Hematopoietic multipotent progenitor cell treated with erythropoietin and hydrocortisone succinate and interleukin-3 and kit ligand, for 8 days (in vitro differentiated cells): ENCODE measurements around the gene SLC44A3.

Experiments
- DNase-seq: peaks from one replicate; pipeline ENCODE4 v3.0.0-alpha.2; 2015

SLC44A3 gene, protein sequence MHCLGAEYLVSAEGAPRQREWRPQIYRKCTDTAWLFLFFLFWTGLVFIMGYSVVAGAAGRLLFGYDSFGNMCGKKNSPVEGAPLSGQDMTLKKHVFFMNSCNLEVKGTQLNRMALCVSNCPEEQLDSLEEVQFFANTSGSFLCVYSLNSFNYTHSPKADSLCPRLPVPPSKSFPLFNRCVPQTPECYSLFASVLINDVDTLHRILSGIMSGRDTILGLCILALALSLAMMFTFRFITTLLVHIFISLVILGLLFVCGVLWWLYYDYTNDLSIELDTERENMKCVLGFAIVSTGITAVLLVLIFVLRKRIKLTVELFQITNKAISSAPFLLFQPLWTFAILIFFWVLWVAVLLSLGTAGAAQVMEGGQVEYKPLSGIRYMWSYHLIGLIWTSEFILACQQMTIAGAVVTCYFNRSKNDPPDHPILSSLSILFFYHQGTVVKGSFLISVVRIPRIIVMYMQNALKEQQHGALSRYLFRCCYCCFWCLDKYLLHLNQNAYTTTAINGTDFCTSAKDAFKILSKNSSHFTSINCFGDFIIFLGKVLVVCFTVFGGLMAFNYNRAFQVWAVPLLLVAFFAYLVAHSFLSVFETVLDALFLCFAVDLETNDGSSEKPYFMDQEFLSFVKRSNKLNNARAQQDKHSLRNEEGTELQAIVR

DNA sequence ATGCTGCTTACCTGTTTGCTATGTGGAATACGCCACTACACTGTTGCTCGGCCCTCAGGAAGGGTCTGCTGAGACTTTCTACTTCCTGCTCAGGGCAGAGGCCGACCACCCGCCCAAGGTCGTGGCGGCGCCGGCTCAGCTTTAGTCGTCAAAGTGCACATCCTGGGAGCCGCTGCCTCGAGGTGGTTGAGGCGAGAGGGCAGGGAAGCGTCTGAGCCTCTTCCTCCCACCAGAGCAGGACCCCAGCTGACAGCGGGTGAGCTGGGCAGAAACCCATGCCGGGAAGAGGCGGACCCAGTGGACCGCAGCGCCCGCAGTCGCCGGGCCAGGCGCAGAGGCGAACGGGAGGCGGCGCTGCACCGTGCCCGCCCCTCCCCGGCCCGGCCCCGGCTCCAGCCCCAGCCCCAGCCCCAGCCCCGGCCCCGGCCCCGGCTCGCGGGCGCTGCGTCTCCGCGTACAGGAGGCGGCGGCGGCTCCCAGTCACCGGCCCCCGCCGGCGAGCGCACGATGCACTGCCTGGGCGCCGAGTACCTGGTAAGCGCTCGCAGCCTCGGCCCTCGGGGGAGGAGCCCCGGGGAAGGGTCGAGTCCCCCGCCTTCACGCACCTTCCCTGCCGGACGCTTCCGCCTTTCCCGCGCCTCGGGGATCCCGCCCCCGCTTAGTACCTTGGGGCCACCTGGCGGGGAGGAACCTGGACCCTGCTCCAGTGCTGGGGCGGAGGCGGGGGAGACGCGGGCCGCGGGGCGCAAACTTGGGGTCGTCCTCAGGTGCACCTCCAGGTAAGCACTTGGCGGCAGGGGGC lies at the start of gene SLC44A3:
Gene SLC44A3, plus strand, starts transcription at position 413 of the 802 bp plus-strand sequence. Its CDS starts 95 bp downstream, at position 508.
- no peak for DNase-seq

DNA sequence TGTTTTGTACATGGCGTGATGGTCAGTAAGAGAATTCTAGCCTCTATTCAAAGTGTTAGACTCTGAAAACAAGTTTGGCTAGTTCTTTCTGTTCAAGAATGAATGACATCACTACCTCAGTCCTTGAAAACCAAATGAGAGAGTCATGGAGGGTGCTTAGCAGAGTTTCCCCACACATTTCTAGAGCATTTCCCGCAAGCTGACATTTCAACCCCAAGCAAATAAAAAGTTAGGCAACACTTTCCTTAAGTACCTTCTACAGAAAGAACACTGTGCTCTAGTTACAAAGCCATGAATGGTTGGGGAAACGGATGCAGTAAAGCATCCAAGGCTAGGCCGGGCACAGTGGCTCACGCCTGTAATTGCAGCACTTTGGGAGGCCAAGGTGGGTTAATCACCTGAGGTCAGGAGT lies 47.9 kb upstream of the SLC44A3 start:
- DNase-seq: no peak

DNA sequence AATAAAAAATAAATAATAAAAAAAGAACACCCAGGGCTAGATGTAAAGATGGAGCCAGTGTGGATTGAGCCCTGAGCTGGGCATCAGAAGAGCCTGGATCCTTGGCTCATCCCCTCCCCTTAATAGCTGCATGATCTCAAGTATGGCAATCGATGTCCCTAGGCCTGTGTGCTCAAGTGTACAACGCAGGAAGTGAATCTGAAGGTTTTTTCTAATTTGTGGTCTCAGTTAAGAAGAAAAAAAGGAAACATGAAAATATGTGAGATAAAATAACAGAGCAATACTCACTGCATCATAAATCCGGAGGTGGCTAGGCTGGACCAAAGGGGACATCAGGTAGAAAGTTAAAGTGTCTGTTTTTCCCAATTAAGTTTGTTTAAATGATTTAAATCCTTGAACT lies 47.3 kb upstream of the SLC44A3 start:
- no peak for DNase-seq

DNA sequence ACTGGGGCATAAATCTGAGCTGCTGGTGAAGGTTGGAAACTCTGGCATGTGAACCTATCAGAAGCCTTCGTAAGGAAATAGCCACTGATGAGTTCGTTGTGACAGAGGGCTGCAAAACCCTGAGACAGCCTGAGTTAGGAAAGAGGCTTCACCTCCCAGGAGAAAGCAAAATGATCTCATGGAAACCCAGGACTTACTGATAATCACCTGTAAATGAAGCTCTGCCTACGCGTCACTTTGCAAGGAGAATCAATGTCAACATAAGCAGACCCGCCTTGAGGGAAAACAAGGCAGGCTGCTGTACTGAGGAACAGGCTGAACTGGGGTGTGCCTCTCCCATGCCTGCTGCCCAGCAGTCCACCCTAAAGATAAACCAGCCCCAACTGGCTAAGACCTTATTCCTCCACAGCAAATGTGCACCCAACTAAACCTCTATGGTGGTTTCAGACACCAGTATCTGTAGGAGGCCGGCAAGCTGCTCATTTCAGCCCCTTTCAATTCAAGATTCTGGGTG lies 46.8 kb upstream of the SLC44A3 start:
- DNase-seq: no peak

DNA sequence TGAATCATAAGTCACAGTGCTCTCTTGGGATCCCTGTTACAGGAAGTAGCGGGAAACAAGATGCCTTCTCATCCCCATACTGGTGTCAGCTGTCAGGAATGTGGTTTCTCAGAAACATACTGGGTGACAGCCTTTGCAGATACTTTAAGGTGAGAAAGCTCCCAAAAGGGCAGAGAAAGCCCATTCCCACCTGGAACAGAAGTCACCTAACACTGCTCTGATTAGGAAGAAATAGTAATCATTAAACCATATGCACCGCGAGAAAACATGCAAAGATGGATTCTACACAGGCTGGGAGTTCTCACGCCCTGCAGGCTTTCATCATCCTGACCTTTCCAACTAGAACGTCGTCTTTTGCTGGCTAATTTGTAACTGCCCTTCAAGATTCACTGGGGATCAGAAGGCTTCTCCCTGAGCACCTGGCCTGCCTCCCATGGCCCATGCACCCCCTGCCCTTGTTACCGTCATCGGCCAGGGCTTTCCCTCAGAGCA lies 46.2 kb upstream of the SLC44A3 start:
- DNase-seq: no peak

DNA sequence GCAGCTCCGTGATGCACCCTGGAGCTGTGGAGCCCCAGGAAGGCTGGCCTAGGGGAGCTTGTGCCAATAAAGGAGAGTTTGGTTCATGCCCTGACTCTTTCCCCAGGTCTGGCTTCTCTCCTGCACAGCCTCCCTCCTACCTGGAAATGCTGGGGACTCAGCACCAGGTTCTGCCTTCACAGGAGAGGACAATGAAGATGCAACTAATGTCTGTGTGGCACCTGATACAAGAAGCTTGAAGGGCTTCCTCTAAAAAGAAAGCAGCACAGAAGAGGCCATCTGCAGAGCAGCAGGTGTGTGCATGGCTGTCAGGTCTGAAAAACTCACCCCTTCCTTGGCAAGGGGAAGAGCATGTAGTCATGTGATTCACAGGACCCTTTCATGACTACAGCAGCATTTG lies 43.7 kb upstream of the SLC44A3 start:
- DNase-seq: no peak

DNA sequence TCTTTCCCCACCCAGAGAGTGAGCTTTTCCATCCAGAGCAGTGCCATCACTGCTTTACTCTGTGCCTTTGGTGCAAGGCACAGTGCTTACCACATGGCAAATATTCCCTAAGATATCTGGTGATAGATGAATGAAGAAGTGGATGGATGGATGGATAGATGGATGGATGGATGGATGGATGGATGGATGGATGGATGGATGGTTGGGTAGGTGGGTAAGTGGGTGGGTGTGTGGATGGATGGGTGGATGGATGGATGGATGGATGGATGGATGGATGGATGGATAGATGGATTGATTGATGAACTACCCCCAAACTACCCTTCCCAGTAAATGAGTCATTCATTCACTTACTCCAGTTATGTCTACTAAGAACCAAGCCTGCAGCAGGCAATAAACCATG lies 42.9 kb upstream of the SLC44A3 start:
- no peak for DNase-seq

DNA sequence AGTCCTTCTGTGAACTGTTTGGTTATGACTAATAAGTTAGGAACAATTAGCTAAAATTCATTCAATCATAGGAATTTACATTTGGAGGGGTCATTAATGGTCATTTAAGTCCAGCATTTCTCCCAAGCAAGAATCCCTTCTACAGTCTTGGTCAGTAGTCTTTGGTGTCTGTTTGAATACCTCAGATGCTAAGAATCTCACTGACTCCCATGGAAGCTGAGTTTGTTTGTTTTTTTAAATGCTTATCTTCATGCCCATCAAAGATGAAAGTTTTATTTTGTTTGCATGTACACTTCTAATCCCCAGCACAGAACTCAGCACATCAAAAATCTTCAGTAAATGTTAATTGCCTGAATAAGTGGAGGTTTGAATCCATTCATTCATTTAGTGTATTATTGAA lies 41.3 kb upstream of the SLC44A3 start:
- no peak for DNase-seq

DNA sequence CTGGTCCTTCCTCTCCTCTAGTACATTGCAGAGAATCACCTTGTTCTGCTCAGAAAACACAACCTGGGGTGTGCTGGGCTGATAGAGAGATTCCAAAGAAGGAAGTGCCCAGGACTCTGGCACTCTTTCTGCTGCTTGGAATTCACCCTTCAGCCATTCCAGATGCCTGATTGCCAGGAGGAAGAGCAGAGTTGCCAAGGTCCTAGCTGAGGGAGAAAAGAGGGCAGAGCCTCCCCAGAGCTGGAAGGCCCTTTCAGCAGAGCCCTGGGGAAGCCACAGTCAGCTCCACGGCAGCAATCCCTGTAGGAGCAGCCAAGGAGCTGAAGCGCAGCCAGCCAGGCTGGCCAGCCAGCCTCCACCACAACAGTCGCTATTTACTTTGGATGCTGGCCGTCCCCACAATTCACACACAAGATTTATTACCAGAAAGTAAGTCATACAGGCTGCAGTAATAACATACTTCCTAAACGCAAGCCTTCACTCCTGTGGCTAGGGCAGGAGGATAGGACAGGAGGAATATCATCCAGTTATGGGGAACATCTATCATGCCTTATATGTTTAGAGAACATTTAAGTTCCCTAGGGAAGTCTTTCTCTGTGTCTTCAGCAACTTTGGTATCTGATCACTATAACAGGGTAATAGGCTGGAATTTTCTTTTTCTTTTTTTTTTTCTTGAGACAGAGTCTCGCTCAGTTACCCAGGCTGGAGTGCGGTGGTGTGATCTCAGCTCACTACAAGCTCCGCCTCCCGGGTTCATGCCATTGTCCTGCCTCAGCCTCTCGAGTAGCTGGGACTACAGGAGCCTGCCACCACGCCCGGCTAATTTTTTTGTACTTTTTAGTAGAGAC lies 36.6 kb upstream of the SLC44A3 start:
- DNase-seq: no peak

DNA sequence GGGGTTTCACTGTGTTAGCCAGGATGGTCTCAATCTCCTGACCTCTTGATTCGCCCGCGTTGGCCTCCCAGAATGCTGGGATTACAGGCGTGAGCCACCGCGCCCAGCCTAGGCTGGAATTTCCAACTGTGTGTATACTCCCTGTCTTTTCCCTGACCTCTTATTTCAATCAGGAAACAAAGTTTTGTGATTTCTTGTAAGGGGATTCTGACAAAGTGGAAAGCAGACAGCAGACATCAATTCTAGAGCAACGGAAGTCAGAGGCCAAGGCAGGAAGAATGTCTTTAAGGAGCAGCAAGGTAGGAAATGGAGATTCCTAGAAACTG lies 36.0 kb upstream of the SLC44A3 start:
- no peak for DNase-seq

DNA sequence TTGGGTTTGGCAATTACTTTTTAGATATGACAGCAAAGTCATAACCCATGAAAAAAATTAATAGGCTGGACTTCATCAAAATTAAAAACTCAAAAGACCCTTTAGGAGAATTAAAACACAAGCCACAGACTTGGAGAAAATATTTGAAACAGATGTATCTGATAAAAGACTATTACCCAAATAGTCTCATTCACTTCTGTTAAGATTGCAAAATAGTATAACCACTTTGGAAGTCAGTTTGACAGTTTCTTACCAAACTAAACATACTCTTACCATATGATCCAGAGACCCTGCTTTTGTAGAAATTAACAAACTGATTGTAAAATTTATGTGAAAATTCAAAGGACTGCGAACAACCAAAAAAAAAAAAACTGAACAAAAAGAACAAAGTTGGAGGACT lies 32.5 kb upstream of the SLC44A3 start:
- DNase-seq: no peak

DNA sequence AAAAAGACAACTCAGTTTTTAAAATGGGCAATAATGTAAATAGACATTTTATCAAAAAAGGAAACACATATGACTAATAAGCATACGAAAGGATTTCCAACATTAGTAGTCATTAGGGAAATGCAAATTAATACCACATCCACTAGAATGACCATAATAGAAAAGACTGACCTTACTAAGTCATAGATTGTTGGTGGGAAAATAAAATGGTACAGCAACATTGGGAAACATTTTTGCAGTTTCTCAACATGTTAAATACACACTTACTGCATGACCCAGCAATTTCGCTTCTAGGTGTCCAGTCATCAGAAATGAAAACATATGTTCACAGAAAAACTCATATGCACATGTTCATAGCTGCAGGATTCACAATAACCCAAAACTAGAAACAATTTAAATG lies 29.9 kb upstream of the SLC44A3 start:
- DNase-seq: no peak

DNA sequence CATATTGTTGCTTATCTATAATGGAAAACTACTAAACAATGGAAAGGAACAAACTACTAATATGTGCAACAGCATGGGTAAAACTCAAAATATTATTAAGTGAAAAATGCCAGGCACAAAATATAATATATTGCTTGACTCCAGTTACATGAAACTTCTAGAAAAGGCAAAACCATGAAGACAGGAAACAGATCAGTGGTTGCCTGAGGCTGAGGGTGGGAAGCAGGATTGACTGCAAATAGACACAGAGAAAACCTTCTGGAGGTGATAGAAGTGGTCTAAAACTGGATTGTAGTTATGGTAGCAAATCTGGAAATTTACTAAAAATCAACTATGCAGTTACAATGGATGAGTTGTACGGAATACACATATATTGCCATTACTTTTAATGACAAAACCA lies 29.5 kb upstream of the SLC44A3 start:
- DNase-seq: no peak

DNA sequence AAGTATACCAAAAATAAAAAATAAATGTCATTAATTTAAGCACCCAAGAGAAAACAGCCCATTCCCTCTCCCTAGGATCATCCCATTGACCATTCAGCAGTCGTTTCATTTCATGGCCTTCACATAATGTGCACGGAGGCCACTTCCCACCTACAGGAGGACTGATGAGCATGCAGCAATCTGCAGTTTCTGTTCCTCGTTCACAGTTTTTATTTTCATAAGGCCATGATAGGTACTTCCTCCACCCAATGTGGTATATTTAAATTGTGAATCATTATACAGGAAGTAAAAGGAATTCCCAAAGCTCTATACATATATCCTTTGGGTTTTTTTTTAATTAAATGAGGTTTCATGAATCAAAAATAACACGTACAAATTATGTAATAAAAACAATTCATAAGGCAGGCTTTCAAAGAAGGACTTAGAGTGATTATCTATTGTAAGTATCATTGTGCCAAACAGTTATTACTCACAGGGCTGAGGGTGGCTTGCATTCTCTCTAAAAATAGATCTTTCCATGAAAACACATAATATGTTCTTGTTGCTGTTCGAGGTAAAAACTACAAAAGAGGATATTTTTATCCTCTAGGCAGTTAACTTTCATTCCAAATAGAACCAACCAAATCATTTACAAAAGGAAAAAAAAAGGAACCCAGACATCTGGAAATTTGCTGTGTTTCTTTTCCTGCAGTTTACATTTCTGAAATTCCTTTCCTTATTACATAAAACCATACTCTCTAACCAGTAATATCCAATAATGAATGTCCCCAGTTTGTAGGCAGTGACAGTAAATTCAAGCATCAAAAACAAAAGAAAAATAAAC lies 27.5 kb upstream of the SLC44A3 start:
- no peak for DNase-seq

DNA sequence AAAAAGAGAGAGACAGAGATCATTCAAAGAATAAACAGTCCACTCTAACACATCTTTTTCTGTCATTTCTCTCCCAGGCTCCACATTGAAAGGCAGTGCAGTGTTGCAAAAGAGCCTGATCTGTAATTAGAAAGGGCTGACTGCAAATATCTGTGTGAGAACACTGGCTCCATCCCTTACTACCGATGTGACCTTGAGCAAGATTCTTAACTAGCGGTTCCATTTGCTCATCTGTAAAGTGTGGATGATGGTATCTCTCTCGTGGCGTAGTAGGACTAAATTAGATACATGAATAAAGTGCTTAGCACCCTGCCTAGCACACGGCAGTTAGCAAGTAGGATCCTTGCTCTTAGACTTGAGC lies 26.9 kb upstream of the SLC44A3 start:
- no peak for DNase-seq

DNA sequence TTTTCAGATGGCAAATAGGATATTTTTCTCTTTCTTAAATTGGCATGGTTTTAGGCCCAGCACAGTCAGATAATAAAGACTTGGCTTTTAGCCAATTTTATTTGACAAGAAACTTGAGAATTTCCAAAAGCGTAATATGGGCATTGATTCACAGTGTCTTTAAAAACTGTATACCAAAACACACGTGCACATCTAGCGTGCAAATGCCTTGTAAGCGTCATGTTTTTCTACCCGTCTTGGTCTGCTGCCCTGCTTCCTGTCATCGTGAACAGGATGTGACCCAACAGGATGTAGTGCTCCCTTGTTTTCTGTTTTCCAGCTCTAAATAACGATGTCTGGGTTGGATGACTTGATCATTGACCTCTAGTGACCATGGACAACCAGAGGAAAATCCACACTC lies 24.7 kb upstream of the SLC44A3 start:
- DNase-seq: no peak

DNA sequence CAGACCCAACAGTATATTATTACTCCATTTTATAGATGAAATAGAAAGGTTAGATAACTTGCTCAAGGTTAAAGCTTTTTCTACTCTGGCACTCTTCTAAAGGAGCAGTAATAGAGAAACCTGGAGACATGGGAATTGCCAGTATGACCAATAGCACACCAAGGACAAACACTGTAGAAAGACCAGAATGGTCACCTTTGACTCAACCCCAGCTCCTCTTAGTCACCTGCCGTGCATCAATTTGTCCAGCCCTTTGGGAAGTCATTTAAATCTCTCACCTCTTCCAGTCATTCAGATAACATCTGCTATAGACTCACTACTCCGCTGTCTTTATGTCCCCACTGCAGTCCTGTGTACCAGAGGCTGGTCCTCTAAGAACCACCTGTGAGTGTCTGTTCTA lies 23.9 kb upstream of the SLC44A3 start:
- no peak for DNase-seq

DNA sequence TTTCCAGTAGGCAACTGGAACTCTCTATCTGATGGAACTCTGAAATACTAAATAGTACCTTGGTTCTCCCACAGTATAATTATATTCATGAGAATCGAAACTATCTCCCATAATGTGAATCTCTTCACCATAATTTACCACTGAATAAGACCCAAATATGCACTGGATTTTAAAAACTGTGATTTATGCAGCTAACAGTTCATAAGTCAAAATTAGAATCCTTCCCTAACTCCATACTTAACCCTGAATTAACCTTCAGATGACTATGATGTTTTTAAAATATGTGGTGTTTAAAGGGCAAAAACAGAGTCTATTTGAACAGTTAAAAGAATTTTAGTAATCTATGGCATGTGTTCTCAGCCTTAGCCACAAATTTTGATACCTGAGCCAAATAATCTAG lies 22.9 kb upstream of the SLC44A3 start:
- no peak for DNase-seq

DNA sequence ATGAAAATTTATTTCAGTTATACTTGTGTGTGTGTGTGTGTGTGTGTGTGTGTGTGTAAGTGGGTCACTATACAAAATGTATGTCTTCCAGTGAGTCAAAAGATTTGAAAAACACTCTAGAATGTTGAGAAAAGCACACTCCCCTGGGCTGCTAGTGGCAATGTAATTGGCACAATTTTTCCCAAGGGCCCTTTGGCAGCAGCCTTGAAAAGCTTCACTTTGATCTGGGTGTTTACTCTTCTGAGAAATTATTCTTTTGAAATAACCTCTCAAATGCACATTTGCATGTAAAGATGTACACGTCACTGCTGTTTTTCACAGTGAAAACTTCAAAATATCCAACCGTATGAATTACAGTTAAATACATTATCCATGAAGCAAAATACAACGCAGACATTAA lies 22.1 kb upstream of the SLC44A3 start:
- no peak for DNase-seq

DNA sequence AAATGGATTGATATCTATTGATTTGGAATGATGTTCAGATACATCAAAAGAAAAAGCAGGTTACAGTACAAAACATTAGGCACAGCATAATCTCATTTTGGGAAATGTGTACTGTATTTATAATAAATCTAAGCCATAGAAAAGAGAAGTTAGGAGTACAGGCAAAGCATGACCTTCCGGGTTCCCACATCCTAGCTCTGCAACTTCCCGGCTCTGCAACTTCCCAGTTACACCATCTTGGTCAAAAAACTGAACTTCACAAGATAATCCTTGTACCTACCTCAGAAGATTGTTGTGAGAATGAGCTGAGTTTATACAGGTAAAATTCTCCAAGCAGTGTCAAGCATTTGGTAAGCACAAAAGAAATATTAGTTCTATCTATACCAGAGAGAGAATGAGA lies 21.7 kb upstream of the SLC44A3 start:
- DNase-seq: no peak

DNA sequence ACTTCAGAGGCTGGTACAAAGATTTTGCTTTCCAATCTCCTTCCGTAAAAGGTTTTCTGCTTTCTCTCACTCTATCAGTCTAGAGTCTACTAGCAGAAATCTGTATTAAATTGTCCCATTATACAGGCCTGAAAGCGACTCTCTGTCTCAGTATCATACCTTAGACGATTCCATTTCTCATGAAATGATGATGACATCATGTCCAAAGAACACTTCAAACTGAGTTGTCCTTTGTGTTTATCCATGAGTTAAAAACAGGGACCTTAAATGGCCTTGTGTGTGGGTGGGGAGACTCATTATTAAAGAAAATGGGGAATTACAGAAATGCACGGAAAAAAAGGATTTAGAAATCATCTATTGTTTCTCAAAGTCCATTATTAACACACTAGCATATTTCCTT lies 21.0 kb upstream of the SLC44A3 start:
- DNase-seq: no peak
